Measurements from ENCODE around the gene TTLL12. TPM values are rescaled to one million over a fixed set of nuclear protein-coding genes. Genes with fewer than 3 reads are reported as not detected.

The TTLL12 gene
- total and polyA plus RNA-seq, 2 donors (not counting 1 experiment from before 2014, with no cell fraction given) = 11.0 to 21.3 TPM

GRCh38 chr22:43164636-43165035 is 22.3 kb downstream of the TTLL12 start:
- TF ChIP-seq, protein P1, sequence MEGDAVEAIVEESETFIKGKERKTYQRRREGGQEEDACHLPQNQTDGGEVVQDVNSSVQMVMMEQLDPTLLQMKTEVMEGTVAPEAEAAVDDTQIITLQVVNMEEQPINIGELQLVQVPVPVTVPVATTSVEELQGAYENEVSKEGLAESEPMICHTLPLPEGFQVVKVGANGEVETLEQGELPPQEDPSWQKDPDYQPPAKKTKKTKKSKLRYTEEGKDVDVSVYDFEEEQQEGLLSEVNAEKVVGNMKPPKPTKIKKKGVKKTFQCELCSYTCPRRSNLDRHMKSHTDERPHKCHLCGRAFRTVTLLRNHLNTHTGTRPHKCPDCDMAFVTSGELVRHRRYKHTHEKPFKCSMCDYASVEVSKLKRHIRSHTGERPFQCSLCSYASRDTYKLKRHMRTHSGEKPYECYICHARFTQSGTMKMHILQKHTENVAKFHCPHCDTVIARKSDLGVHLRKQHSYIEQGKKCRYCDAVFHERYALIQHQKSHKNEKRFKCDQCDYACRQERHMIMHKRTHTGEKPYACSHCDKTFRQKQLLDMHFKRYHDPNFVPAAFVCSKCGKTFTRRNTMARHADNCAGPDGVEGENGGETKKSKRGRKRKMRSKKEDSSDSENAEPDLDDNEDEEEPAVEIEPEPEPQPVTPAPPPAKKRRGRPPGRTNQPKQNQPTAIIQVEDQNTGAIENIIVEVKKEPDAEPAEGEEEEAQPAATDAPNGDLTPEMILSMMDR (IDR thresholded peaks at IDR 0.05) = no peak
- intact Hi-C loops (cut with micrococcal nuclease) = no loop called here

GRCh38 chr22:43163241-43163795 is 23.6 kb downstream of the TTLL12 start:
- intact Hi-C loops (cut with micrococcal nuclease) = no loop called here
- H3K27ac Mint-ChIP-seq = peak overlapping the region; percentile 73

More at GRCh38 chr22:43164636-43165035, 22.3 kb downstream of the TTLL12 start:
- peaks cover 11% of the 10 kb centered on the region for H3K4me1 Mint-ChIP-seq
- H3K4me1 ChIP-seq (ENCODE audit: control insufficient read depth in 2 of 2, insufficient read depth in 2 of 2, low read length in 2 of 2) = peaks cover 0 to 12% of the 10 kb centered on the region in 2 donors
- ATAC-seq (ENCODE audit: low read depth) = no peak
- no peaks in the 10 kb centered on the region for H3K27me3 Mint-ChIP-seq
- no peak overlapping the region for H3K27ac Mint-ChIP-seq
- ChIA-PET POLR2A (no interaction called here), CTCF (interaction anchor here (0.6 to 0.8 kb wide), 2 partner anchors 12 to 596 kb away, joined by 3 read pairs; no protein-coding TSS in a partner anchor)
- no peak overlapping the region for H3K4me2 ChIP-seq (replicated peaks; ENCODE audit: low read depth, low read length, poor library complexity, severe bottlenecking)
- peaks cover 0 to 10% of the 10 kb centered on the region in 2 experiments for H3K36me3 ChIP-seq (replicated peaks in 1 of 2; ENCODE audit: control extremely low read depth in 1 of 2, control insufficient read depth in 1 of 2, extremely low read depth in 1 of 2, insufficient read depth in 2 of 2, low read length in 1 of 2)
- WGBS (ENCODE audit: insufficient coverage) = 54% methylated on average over 10 of the region's 16 CpGs
- H3K9ac ChIP-seq (ENCODE audit: low read length) = no peak overlapping the region
- peaks cover 3% of the 10 kb centered on the region for H4K20me1 ChIP-seq (ENCODE audit: control insufficient read depth, insufficient read depth, low read length, poor library complexity, severe bottlenecking)
- no peaks in the 10 kb centered on the region for H3K9me3 Mint-ChIP-seq (ENCODE audit: insufficient read depth)
- no peak overlapping the region for H3K4me3 Mint-ChIP-seq
- DNase-seq = no peak
- H3K27me3 ChIP-seq (replicated peaks in 1 of 4; ENCODE audit: control extremely low read depth in 1 of 4, control insufficient read depth in 3 of 4, insufficient read depth in 4 of 4, low read length in 3 of 4) = no peaks in the 10 kb centered on the region
- no peak overlapping the region for H3K4me3 ChIP-seq (ENCODE audit: control extremely low read depth in 1 of 5, extremely low read depth in 1 of 5, insufficient read depth in 1 of 5, low read depth in 2 of 5, low read length in 4 of 5)
- H3K27ac ChIP-seq (ENCODE audit: low read length in 2 of 2) = no peak overlapping the region
- no peak overlapping the region for H2AFZ ChIP-seq (ENCODE audit: insufficient read depth, low read depth, low read length, poor library complexity, severe bottlenecking)
- no peaks in the 10 kb centered on the region for H3K79me2 ChIP-seq (ENCODE audit: control insufficient read depth, insufficient read depth, low read length)
- H3K9me3 ChIP-seq (ENCODE audit: control extremely low read depth in 1 of 3, control insufficient read depth in 2 of 3, insufficient read depth in 1 of 3, low read length in 2 of 3) = no peaks in the 10 kb centered on the region

More at GRCh38 chr22:43163241-43163795, 23.6 kb downstream of the TTLL12 start:
- peaks cover 0 to 5% of the 10 kb centered on the region in 2 experiments for H3K36me3 ChIP-seq (replicated peaks in 1 of 2; ENCODE audit: control extremely low read depth in 1 of 2, control insufficient read depth in 1 of 2, extremely low read depth in 1 of 2, insufficient read depth in 2 of 2, low read length in 1 of 2)
- CTCF ChIA-PET = interaction anchor here (0.5 to 1.5 kb wide), 2 partner anchors 16 to 30 kb away, joined by 3 read pairs; no protein-coding TSS in a partner anchor
- peaks cover 0 to 12% of the 10 kb centered on the region in 2 donors for H3K4me1 ChIP-seq (ENCODE audit: control insufficient read depth in 2 of 2, insufficient read depth in 2 of 2, low read length in 2 of 2)
- peaks cover 11% of the 10 kb centered on the region for H3K4me1 Mint-ChIP-seq
- TF ChIP-seq EZH2 (IDR thresholded peaks at IDR 0.05; ENCODE audit: borderline replicate concordance, insufficient read depth, low read depth, low read length, poor library complexity, severe bottlenecking) = no peak
- TF ChIP-seq, protein P1 (IDR thresholded peaks at IDR 0.05) = no peak
- H2AFZ ChIP-seq (ENCODE audit: insufficient read depth, low read depth, low read length, poor library complexity, severe bottlenecking) = no peak overlapping the region
- no peak for DNase-seq
- ATAC-seq (ENCODE audit: low read depth) = no peak
- H3K9me3 ChIP-seq (ENCODE audit: control extremely low read depth in 1 of 3, control insufficient read depth in 2 of 3, insufficient read depth in 1 of 3, low read length in 2 of 3) = no peaks in the 10 kb centered on the region
- H4K20me1 ChIP-seq (ENCODE audit: control insufficient read depth, insufficient read depth, low read length, poor library complexity, severe bottlenecking) = peaks cover 11% of the 10 kb centered on the region
- H3K27me3 Mint-ChIP-seq = no peaks in the 10 kb centered on the region
- POLR2A ChIA-PET = interaction anchor here (1.0 to 1.1 kb wide), 2 partner anchors 11 to 163 kb away, joined by 3 read pairs; no protein-coding TSS in a partner anchor
- H3K79me2 ChIP-seq (ENCODE audit: control insufficient read depth, insufficient read depth, low read length) = no peaks in the 10 kb centered on the region
- no peaks in the 10 kb centered on the region for H3K27me3 ChIP-seq (replicated peaks in 1 of 4; ENCODE audit: control extremely low read depth in 1 of 4, control insufficient read depth in 3 of 4, insufficient read depth in 4 of 4, low read length in 3 of 4)
- no peak overlapping the region for H3K4me3 ChIP-seq (ENCODE audit: control extremely low read depth in 1 of 5, extremely low read depth in 1 of 5, insufficient read depth in 1 of 5, low read depth in 2 of 5, low read length in 4 of 5)
- 94% methylated on average over 18 of the region's 18 CpGs for WGBS (ENCODE audit: insufficient coverage)
- no peaks in the 10 kb centered on the region for H3K9me3 Mint-ChIP-seq (ENCODE audit: insufficient read depth)
- H3K4me3 Mint-ChIP-seq = no peak overlapping the region
- no peak overlapping the region for H3K9ac ChIP-seq (ENCODE audit: low read length)
- peak overlapping the region; percentile 8 for H3K4me2 ChIP-seq (replicated peaks; ENCODE audit: low read depth, low read length, poor library complexity, severe bottlenecking)
- no peak overlapping the region for H3K27ac ChIP-seq (ENCODE audit: low read length in 2 of 2)

Measured in B cell (primary cell).